GM10847 (cell line): Measurements from ENCODE around the gene LCN1.

Experiments
- POLR2A ChIP-seq: IDR thresholded peaks from 2 replicates; pipeline ENCODE4 v1.6.1; 2011; ENCODE audit not compliant: insufficient read length; ENCODE audit errors: extremely low read depth

LCN1 gene

DNA sequence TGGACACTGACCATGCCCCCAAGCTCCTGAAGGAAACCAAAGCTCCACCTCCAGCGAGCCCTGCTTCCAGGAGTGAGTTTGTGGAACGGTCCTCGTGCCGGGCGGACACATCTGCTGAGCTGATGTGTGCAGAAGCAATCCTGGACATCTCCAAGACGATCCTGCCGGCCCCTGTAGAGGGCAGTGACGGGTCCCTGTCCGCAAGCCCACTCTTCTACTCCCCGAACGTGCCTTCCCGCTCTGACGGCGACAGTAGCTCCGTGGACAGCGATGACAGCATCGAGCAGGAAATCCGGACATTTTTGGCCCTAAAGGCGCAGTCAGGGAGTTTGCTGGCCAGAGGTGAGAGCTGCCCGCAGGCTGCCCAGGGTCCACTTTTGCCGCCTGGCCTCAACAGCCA, 35.4 kb upstream of the LCN1 start:
- TF ChIP-seq POLR2A = no peak

DNA sequence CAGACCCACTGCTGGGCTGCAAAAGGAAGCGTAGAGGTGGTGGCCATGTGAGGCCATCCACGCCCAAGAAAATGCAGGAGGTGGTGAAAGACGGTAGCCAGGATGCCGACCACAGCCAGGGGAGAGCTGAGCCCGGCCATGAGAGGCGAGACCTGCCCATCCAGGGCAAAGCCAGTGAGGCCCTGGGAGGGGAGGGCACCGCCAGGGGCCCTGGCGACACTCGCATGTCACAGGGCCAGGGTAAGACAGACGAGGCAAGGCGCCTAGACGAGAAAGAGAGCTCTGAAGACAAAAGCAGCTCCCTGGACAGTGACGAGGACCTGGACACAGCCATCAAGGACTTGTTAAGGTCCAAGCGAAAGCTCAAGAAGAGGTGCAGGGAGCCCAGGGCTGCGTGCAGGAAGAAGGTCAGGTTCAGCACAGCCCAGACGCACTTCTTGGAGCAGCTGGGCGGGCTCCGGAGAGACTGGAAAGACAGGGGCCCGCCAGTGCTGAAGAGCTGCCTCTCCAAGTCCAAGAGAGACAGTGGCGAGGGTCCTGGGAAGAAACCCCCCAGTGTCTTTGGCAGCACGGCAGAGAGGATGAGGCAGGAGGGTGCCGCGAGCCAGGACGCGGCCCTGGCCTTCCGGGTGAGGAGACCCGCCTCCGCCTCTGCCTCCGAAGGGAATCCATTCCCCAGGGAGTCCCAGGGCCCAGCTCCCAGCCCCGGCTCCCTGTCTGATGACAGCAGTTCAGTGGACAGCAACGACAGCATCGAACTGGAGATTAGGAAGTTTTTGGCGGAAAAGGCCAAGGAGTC, 34.8 kb upstream of the LCN1 start:
- TF ChIP-seq POLR2A = no peak

DNA sequence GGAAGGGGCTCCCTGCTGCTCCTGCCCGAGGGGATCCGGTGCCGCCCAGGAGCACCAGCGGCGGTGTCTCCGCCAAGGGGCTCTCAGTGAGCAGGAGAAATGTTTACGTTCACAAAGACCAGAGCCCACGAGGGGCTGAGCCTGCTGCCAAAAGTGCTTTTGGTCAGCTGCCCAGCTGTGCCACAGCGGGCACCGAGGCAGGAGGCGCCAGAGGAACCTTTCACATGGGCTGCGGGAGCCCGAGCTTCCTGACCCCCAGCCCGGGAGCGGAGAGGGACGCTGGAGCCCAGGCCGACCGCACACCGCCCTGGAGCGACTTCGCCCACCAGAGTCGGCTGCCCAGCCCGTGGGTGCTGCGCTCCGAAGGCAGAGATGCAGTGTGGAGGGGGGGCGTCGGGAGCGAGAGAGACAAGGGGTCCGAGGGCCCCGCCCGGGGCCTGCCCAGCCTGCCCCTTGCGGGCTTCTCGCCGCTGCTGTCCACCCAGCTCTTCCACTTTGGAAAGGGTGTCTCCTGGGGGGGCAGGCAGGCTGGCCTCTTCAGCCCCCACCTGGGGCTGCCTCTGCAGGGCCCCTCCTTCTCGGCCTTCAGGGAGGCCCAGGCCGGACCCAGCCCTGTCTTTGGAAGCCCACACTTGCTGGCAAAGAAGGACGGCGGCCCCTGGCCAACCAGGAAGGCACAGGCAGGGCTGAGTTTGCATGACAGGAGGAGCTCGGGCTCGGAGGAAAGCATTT, 33.8 kb upstream of the LCN1 start:
- TF ChIP-seq POLR2A = no peak

DNA sequence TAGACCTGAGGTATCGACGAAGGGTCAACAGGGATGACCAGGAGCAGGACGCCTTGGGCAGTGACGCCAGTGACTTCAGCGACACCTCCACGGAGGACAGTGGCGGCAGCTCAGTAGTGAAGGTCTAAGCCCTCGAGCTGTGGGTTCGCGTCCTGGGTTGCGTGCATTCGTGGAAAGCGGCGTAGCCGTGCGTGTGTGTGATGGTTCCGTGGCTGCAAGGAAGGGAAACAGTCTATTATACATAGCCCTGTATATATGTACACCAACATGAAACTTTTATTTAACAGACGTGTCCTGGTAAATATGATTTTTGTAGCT, 33.3 kb upstream of the LCN1 start:
- no peak for TF ChIP-seq POLR2A

DNA sequence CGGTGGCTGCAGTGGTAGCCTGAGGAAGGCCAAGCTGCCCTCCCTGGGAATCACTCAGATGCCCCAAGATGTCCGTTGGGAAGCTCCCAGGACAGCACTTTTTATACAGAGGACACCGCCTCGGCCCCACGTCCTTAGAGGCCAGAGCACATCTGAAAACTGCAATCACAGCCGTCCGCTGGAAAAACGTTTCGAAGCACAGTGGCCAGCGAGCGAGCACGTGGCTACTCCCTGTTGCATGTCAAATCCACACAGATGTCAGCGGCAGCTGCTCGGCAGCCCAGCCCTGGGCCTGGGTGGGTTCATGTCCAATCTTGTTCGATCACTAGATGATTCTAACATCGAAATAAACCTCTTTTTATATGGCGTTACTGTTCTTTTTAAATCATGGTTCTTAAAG, 32.7 kb upstream of the LCN1 start:
- TF ChIP-seq POLR2A = no peak

DNA sequence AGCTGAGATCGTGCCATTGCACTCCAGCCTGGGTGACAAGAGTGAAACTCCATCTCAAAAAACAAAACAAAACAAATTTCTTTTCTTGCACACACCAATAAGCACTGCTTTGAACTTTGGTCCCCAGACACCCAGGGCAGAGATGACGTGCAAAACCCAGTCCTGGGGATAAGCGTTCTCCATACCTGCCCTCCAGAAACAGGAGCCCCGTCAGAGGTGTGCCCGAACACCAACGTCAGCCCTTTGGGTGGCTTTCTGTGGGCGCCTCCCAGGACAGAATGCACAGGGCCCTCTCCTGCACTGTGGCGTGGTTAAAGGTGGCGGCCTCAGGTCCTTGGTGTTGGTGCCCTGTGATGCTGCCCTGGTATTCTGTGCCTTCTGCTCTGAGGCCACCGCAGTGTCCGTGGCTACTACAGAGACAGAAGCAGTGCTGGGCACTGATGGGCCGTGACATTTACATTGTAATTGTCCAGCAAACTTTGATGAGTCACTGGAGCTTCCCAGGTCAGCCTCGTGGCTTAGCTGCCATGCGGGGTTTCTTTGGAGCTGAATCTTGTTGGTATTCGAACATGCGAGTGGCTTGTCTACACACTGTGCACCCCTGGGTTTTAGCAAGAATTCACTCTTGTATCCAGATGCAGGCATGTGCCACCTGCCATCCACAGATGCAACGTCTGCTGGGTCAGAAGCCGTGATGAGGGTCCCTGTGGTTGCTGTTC, 31.9 kb upstream of the LCN1 start:
- no peak for TF ChIP-seq POLR2A

DNA sequence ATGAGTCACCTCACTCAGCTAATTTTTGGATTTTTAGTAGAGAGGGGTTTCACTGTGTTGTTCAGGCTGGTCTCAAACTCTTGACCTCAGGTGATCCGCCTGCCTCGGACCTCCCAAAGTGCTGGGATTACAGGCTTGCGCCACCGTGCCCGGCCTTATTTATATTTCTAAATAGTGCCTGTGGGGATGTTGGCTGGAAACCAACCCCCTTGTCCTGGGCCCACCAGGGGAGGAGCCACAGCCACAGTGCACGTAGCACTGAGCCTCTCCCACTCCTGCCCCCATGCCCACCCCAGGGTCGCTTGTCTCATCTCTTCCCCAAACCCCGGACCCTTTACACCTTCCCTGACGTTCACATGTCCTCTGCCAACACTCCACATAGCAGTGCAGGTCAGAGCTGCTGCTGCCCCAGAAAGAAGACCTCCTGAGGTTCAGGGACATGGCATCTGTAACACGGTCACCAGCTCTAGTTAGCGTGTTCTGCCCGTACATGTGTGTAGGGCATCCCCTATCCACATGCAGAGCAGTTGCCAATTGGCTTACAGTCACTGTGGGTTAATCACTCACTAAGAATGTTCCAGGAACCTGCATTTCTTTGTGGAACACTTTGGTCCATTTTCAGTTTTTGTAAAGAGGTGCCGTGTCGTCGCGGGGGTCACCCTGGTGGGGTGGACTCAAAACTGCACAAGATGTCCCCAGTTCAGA, 30.9 kb upstream of the LCN1 start:
- TF ChIP-seq POLR2A = no peak

DNA sequence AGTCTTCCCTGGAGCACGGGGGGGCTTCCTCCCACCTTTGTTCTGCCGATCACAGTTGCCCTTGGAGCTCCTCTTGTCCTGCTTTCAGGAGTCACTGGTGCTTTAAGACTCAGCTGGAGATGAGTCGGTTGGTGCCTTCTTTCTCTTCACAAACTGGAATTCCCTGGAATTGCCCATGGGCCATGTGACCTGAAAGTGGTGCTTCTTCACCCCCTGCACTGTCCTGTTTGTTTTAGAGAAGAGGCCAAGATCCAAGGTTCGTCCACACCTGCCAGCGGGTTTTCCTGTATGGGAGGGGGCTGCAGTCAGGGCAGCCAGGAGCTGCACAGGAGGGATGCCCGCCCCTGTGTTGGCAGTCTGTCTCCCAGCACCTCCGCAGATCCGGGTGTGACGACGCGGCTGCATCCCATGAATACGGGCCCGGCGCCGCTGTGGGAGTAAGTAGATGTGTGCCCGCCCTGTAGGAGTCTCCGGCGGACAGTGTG, 30.2 kb upstream of the LCN1 start:
- TF ChIP-seq POLR2A = no peak

DNA sequence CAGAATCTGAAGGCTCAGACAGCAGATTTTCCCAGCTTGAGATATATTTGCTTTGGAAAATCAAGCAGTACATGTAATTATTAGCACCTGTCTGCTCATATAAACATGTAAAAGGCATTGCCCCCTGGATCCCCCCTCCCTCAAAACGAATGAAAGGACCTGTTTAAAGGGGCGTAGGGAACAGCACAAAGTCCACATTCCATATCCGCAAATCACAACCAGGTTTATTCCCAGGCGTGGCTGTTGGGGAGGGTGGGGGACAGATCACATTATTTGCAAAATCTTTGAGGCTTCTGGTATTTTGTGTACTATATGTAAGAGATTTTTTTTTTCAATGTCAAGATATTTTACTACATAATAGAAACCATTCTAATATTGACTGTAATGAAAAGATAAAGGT, 29.5 kb upstream of the LCN1 start:
- TF ChIP-seq POLR2A = no peak

DNA sequence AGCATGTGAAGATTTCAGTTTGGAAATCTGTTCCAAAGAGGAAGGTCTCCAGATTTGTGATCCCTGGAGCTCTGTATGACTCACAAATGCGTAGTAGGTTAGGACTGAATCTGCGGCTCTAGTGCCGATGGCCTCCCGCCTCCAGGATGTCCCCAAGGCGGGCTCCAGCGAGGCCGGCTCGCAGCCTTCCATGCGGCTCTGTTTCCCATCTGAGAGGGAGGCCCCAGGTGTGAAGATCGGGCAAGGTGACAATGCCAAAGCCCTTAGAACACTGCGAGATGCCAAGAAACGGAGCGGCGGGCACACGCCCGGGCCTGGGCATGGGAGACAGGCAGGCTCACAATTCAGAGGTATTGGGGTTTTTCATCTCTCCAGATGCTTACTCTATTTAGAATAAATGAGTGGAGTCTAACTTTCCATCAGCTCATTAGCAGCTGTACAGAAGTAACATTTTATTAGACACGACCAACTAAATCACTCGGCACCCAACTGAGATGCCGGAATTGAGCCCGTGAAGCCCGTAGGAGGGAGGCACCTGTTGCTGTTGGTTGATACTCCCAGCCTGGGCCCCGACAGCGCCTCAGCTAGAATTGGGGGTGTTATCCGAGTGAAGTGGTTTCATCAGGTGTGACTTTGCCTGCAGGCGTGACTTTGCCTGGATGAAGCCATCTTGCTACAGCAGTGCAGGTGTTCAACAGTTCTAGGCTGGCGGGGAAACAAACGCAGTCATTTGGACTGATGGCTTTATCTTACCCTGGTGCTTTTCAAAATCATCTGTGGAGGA, 28.2 kb upstream of the LCN1 start:
- no peak for TF ChIP-seq POLR2A

DNA sequence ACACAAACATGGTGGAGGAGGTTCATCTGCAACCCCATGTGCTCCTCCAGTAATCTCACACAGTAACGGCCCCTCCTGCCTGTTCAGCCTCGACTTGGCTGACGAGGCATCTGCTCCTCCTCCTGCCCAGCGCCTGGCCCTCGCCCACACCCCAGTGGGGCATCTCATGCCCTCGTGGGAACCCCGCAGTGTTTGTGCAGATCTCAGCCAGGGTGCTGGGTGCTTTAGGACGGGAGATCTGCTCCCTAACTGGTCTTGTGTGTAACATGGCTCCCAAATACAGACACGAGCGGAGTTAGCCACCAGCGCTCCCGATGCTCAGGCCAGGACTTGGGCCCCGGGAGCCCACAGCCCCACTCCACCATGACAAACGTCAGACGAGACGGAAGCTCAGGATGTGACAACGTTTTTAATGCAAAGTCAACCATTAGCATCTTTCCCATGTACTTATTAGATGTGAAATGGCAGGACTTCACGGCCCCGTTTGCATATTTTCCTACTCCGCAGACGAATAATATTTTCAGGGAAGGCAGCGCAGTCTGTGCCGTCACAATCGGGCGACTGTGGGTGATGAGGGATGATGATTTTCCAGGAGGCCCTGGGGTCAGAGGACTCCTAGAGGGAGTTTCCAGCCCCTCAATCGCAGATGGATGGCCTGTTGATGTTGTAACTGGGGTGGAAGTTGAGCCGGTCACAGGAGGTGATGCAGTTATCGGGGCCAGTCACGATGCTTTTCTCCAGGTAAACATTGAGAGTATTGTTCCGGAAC, 26.3 kb upstream of the LCN1 start:
- no peak for TF ChIP-seq POLR2A

DNA sequence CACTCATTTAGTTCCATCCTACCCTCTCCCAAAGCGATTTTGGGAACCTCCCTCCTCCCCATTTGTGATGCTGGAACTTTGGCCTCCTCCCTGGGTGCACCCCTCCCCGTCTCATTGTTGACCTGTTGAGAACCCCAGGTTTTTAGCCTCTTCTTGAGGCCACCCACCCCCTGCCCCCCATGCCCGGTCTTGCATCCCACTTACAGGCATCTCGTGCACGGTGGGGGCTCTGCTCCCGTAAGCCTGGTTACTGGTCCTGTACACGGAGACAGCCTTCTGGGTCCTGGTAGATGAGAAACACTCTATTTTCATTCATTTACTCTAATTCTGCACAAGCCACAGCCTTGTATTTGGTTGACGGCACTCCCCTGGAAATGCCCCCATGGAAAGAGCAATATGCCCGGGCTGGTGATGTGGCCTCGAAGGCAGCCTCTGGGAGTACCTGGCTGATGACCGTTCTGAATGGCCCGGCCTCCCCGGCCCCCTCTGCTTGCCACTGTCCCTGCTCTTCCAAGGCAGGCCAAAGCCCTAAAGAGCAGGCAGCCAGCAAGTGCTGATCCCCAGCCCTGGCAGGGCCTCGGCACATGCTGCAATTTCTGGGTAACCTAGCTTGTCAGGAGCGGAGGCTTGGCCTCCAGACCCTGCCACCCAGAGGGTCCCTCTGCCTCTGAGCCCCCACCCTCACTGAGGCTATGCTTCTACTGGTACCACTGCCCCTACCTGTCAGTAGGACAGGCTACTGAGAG, 22.7 kb upstream of the LCN1 start:
- no peak for TF ChIP-seq POLR2A
